Endothelial cell of umbilical vein (primary cell): Measurements from ENCODE around the gene CHST8. TPM values are rescaled to one million over a fixed set of nuclear protein-coding genes. Genes with fewer than 3 reads are reported as not detected.

Experiments
- BruUV-seq: library from RNA; stranded (reverse); fragments of 400-500 nt; replicated peaks from 2 replicates; lab custom pipeline; 2021; lab: Mats Ljungman, UMichigan
- CTCF ChIA-PET: fragments of 300-600, 350-600 bp; sonication (Branson Sonifier 250); formaldehyde crosslinking; loops from one replicate; lab custom pipeline; 2021; ENCODE audit warnings: antibody characterized with exemption, inconsistent platforms; lab: Charles Lee
- POLR2A ChIA-PET: fragments of 300-600, 350-600 bp; sonication (Branson Sonifier 250); formaldehyde crosslinking; loops from one replicate; lab custom pipeline; 2021; ENCODE audit warnings: antibody characterized with exemption, inconsistent platforms; lab: Charles Lee
- DNase-seq: peaks from one replicate; pipeline ENCODE4 v3.0.0-alpha.2; 2011; ENCODE audit warnings: low read depth, low spot score
- FAIRE-seq: peaks from 2 replicates; lab custom pipeline; 2011; peaks lifted over from hg19 to GRCh38; lab: Jason Lieb, UNC
- H2AFZ ChIP-seq: 2 replicates; pipeline ENCODE4 v1.6.0; 2012; ENCODE audit warnings: low read depth, low read length, control low read depth, inconsistent platforms
- H3K27ac ChIP-seq: 2 replicates; pipeline ENCODE4 v1.5.1; 2011; ENCODE audit warnings: low read depth, mild to moderate bottlenecking, control low read depth, low read length, moderate library complexity; ENCODE audit not compliant: insufficient read depth
- H3K27me3 ChIP-seq, 2 experiments: 2 replicates each; pipeline versions ENCODE4 v1.6.0 to v1.6.1; 2011; ENCODE audit warnings: low read length in 2 of 2, mixed read lengths in 1 of 2; ENCODE audit not compliant: control insufficient read depth in 2 of 2, insufficient read depth in 2 of 2
- H3K36me3 ChIP-seq, 2 experiments: 2 replicates in 1 of 2; 3 replicates in 1 of 2; pipeline ENCODE4 v1.5.1; 2011; ENCODE audit warnings: low read length in 2 of 2, mild to moderate bottlenecking in 1 of 2, moderate library complexity in 1 of 2; ENCODE audit not compliant: control insufficient read depth in 2 of 2, insufficient read depth in 2 of 2; ENCODE audit errors: extremely low read depth in 1 of 2
- H3K4me1 ChIP-seq: 3 replicates; pipeline ENCODE4 v1.5.1; 2011; ENCODE audit warnings: mild to moderate bottlenecking, low read length; ENCODE audit not compliant: control insufficient read depth, insufficient read depth; ENCODE audit errors: extremely low read depth
- H3K4me2 ChIP-seq: 2 replicates; pipeline ENCODE4 v1.6.1; 2011; ENCODE audit warnings: low read length, control low read depth, mixed read lengths; ENCODE audit not compliant: insufficient read depth
- H3K4me3 ChIP-seq, 3 experiments: fragments of 200-600 bp in 1 of 3; sonication (generic), shearing (Covaris generic) in 1 of 3; replicated peaks in 1 of 3; 2 replicates each; pipeline ENCODE4 v1.5.1; 2011 to 2016; ENCODE audit warnings: control low read depth in 3 of 3, low read length in 3 of 3, mild to moderate bottlenecking in 2 of 3, inconsistent platforms in 1 of 3, low read depth in 1 of 3, moderate library complexity in 1 of 3; ENCODE audit not compliant: insufficient read depth in 1 of 3
- H3K79me2 ChIP-seq: 2 replicates; pipeline ENCODE4 v1.6.0; 2012; ENCODE audit warnings: low read length, inconsistent platforms; ENCODE audit not compliant: control insufficient read depth, insufficient read depth
- H3K9ac ChIP-seq: replicated peaks from 2 replicates; pipeline ENCODE3; 2011; ENCODE audit warnings: low read length, control low read depth; ENCODE audit not compliant: insufficient read depth; ENCODE audit errors: extremely low read depth
- H3K9me1 ChIP-seq: replicated peaks from 3 replicates; pipeline ENCODE4 v1.6.0; 2011; ENCODE audit warnings: mild to moderate bottlenecking, low read length; ENCODE audit not compliant: control insufficient read depth, insufficient read depth; ENCODE audit errors: extremely low read depth
- H3K9me3 ChIP-seq: replicated peaks from 2 replicates; pipeline ENCODE4 v1.5.1; 2012; ENCODE audit warnings: low read length, inconsistent platforms; ENCODE audit not compliant: control insufficient read depth, insufficient read depth
- H4K20me1 ChIP-seq: replicated peaks from 2 replicates; pipeline ENCODE3; 2011; ENCODE audit warnings: mild to moderate bottlenecking, low read length; ENCODE audit not compliant: control insufficient read depth, insufficient read depth; ENCODE audit errors: extremely low read depth
- CTCF ChIP-seq, 2 donors: IDR thresholded peaks; 1 replicate in 1 of 2; 2 replicates in 1 of 2; pipeline ENCODE4 v1.5.1; 2011; ENCODE audit warnings: low read length in 2 of 2, mild to moderate bottlenecking in 2 of 2, moderate library complexity in 2 of 2, control low read depth in 1 of 2, inconsistent platforms in 1 of 2, low read depth in 1 of 2; ENCODE audit not compliant: insufficient read depth in 1 of 2; ENCODE audit errors: extremely low read depth in 1 of 2
- EZH2 ChIP-seq: IDR thresholded peaks from 2 replicates; pipeline ENCODE4 v1.6.1; 2012; ENCODE audit warnings: borderline replicate concordance, low read depth, mild to moderate bottlenecking, moderate library complexity, low read length, inconsistent platforms; ENCODE audit not compliant: severe bottlenecking
- FOS ChIP-seq: IDR thresholded peaks from 2 replicates; pipeline ENCODE4 v1.6.1; 2011; ENCODE audit warnings: mild to moderate bottlenecking, low read length, moderate library complexity, borderline replicate concordance; ENCODE audit not compliant: insufficient read depth
- GATA2 ChIP-seq: IDR thresholded peaks from 2 replicates; pipeline ENCODE4 v1.7.0; 2011; ENCODE audit warnings: low read depth, mild to moderate bottlenecking, moderate library complexity, mixed read lengths, low read length; ENCODE audit not compliant: insufficient read length, insufficient read depth
- JUN ChIP-seq: IDR thresholded peaks from 2 replicates; pipeline ENCODE4 v1.6.1; 2011; ENCODE audit warnings: borderline replicate concordance, low read depth; ENCODE audit not compliant: insufficient read length, insufficient read depth
- MAX ChIP-seq: IDR thresholded peaks from 2 replicates; pipeline ENCODE4 v1.6.1; 2011; ENCODE audit not compliant: insufficient read depth, insufficient read length
- MYC ChIP-seq: IDR thresholded peaks from one replicate; pipeline ENCODE4 v1.6.1; 2011; ENCODE audit warnings: mild to moderate bottlenecking, low read depth, low read length
- POLR2A ChIP-seq: IDR thresholded peaks from 2 replicates; pipeline ENCODE4 v1.6.1; 2012; ENCODE audit warnings: low read depth, mild to moderate bottlenecking, control low read depth, low read length
- POLR2AphosphoS5 ChIP-seq: IDR thresholded peaks from 2 replicates; pipeline ENCODE4 v1.6.1; 2012; ENCODE audit warnings: low read depth, mild to moderate bottlenecking, control low read depth, low read length, moderate library complexity; ENCODE audit not compliant: insufficient read depth
- dilution Hi-C: fragments of 300-500 bp; cut with MboI; formaldehyde crosslinking; loops from one replicate; pipeline ENCODE4 v1.15.0; 2019; ENCODE audit warnings: low sequenced_read_pairs; ENCODE audit not compliant: extremely low pct_ligation_motif_present
- intact Hi-C: fragments of 100-400 bp; cut with micrococcal nuclease; formaldehyde crosslinking; loops from one replicate; pipeline ENCODE4 v1.10.0; 2022
- polyA plus RNA-seq, 4 experiments: library from polyadenylated mRNA; depleted of rRNA in 3 of 4; stranded (reverse) in 3 of 4; unstranded in 1 of 4; fragments of >200 nt; gene quantifications; 2 replicates each; pipeline versions ENCODE4 v1.2.1 to v1.2.3, GENCODE V29; 2011 to 2012; ENCODE audit warnings: missing spikeins in 1 of 4
- total RNA-seq: library from RNA; stranded (reverse); gene quantifications from 2 replicates; pipeline ENCODE4 v1.2.3, GENCODE V29; 2021

Gene CHST8
- total and polyA plus RNA-seq, 2 donors (not counting 3 experiments of a cell fraction or from before 2014, with no cell fraction given): not detected

DNA sequence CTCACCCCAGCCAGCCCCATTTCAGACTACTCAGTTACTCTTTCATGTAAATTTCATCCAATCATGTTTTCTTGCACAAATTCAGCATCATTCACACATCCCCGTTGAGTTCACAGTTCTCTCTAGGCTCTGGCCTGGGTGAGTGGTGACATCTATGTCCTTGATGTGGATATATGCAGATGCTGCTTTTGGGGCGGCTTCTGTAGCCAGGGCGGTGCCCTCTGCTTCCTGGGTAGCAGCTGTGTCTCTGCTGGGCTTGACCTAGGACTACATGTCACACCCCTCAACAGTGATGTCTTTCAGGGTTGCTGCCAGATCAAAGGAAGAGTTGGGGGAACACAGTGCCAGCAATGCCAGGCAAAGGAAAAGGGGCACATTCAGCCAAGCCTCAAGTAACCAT, 106.4 kb downstream of the CHST8 start:
- Histone ChIP-seq H3K9me3 (no peaks in the 10 kb centered on the region), H3K36me3 (no peaks in the 10 kb centered on the region), H3K4me1 (no peaks in the 10 kb centered on the region), H3K9me1 (no peaks in the 10 kb centered on the region), H3K79me2 (no peaks in the 10 kb centered on the region), H3K27ac (no peak overlapping the region), H3K9ac (no peak overlapping the region), H3K4me3 (no peak overlapping the region), H3K4me2 (no peak overlapping the region), H4K20me1 (no peaks in the 10 kb centered on the region), H2AFZ (no peak overlapping the region), H3K27me3 (no peaks in the 10 kb centered on the region)
- no peak for DNase-seq
- TF ChIP-seq JUN (no peak), POLR2A (no peak), POLR2AphosphoS5 (no peak), CTCF (IDR thresholded peaks at IDR 0.05; ENCODE audit: extremely low read depth in 1 of 2, insufficient read depth in 1 of 2, low read depth in 1 of 2, low read length in 2 of 2) (no peak), MYC (no peak), GATA2 (no peak), FOS (no peak), MAX (no peak), EZH2 (no peak)
- intact Hi-C loops (no loop called here), dilution Hi-C loops (no loop called here)
- no TSS peak for BruUV-seq
- POLR2A ChIA-PET: no interaction called here
- FAIRE-seq: no peak
- CTCF ChIA-PET: no interaction called here
